NCI-H1105 treated with DMSO at 0.1 percent for 48 hours (cell line): ENCODE results near the gene CBLB.

Experiments
- DNase-seq: peaks from one replicate; lab custom pipeline; 2025; lab: John Stamatoyannopoulos, UW

Gene CBLB

DNA sequence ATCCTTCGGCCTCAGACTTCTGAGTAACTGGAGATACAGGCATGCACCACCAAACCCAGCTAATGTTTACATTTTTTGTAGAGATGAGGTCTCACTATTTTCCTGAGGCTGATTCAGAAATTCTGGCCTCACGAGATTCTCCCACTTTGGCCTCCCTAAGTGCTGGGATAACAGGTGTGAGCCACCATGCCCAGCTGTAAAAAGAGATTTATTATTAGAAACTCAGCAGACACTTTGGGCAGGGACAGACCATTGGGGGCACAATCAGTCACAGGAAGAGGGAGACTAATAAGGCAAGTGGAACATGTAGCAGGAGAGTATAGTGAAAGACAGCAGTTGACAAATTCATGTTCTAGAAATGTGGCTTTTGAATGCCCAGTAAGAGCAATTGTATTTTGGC lies 249.2 kb downstream of the CBLB start:
- DNase-seq = no peak

DNA sequence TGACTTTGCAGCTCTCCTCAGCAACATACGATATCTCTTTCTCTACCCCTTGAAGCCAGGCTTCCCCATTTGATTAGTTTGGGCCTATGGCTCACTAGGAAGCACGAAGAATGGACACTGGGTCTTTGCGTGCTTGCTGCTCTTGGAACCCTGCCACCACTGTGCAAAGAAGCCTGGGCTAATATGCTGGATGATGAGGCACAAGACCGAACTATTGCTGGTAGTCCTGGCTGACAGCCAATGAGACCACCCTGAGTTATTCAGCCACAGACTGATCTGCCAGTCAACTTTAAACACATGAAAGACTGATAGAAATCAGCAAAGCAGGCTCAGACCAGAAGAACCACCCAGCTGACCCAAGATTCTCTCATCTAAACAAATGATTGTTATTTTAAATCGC lies 250.3 kb downstream of the CBLB start:
- DNase-seq = no peak

GRCh38 chr3:105616374-105617121 lies 252.3 kb downstream of the CBLB start:
- no peak for DNase-seq

DNA sequence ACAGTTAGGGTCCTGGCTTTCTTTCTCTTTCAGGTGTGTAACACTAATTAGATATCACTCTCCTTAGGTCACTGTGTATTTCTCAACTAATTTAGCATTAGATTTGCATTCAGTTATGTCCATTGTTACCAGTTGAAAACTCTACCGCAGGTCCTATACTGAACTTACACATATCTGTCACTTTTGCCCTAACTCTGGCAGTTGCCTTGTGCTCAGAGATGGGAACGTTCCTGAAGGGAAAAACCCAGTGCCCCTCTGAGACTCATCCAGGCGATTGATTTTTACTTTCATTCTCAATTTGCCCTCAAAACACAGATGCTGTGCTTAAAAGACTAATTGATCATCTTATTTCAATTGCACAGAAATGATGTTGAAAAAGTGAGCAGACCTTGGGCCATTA lies 253.0 kb downstream of the CBLB start:
- DNase-seq = no peak

- no peak for DNase-seq
These were observed 254.4 kb downstream of the CBLB start for GRCh38 chr3:105614288-105615030.

GRCh38 chr3:105613120-105613519 lies 255.7 kb downstream of the CBLB start:
- DNase-seq = no peak

- DNase-seq = peak; percentile 7
These were observed 257.3 kb downstream of the CBLB start for GRCh38 chr3:105611304-105612192.

DNA sequence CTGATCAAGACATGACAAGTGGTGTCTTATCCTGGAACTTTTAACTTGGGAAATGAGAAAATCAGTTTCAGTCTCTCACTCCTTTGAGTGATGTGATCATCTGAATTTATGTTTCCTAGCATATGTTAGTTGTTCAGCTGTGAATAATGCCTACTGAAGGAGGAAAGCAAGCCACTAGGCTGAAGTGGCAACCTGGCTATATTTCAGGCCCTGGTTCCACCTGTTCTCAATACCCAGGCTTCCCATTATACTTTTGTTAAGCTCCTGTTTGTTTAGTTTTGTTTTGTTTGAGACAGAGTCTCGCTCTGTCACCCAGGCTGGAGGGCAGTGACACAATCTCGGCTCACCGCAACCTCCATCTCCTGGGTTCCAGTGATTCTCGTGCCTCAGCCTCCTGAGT lies 258.3 kb downstream of the CBLB start:
- DNase-seq = no peak

DNA sequence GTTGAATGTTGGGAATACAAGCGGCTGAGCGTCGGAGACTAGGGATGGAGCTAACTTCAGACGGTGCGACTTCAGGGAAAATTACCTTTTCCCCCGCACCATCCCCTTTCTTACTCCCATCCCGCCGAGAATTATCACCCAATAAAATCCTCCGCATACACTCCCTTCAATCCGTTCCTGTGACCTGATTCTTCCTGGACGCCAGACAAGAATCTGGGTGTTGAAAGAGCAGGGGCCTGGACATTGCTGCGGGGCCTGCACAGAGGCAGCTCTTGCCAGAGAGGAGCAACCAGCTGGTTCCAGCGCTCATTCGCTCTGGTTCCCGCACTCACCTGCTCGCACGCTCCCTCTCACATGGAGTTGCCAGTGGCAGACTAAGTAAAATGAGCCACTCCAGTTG lies 260.2 kb downstream of the CBLB start:
- no peak for DNase-seq

- no peak for DNase-seq
These were observed 262.8 kb downstream of the CBLB start for GRCh38 chr3:105606016-105606415.
